ENCODE data around the gene EDA.

DNA sequence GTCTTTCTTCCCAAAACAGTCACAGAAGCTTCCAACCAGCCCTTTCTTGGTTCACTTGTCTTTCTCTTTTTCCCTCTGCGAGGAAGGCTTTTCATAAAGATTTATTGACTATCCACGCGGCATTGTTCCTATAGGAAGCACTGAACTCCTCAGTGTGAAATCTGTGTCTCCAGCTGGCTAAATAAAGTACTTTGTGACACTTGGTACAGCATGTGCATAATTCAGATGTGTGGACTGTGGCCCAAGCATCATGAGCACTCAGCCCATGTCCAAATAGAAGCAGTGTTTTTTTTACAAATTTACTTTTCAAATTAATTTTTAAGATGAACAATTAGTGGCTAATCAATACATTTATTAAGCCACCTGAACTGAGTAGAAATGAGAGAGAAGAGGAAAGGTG is 146.4 kb downstream of the EDA start:
- TF ChIP-seq, protein P1, sequence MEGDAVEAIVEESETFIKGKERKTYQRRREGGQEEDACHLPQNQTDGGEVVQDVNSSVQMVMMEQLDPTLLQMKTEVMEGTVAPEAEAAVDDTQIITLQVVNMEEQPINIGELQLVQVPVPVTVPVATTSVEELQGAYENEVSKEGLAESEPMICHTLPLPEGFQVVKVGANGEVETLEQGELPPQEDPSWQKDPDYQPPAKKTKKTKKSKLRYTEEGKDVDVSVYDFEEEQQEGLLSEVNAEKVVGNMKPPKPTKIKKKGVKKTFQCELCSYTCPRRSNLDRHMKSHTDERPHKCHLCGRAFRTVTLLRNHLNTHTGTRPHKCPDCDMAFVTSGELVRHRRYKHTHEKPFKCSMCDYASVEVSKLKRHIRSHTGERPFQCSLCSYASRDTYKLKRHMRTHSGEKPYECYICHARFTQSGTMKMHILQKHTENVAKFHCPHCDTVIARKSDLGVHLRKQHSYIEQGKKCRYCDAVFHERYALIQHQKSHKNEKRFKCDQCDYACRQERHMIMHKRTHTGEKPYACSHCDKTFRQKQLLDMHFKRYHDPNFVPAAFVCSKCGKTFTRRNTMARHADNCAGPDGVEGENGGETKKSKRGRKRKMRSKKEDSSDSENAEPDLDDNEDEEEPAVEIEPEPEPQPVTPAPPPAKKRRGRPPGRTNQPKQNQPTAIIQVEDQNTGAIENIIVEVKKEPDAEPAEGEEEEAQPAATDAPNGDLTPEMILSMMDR (IDR thresholded peaks at IDR 0.05) = no peak
- TF ChIP-seq POLR2A (IDR thresholded peaks at IDR 0.05) = no peak
